Measurements from ENCODE around the gene TDP1.

- TF ChIP-seq ZNF274 (IDR thresholded peaks at IDR 0.05; ENCODE audit: low read depth, low read length) (no peak), SUZ12 (IDR thresholded peaks at IDR 0.05; ENCODE audit: extremely low read depth, insufficient read depth, insufficient read length) (no peak), YY1 (IDR thresholded peaks at IDR 0.05; ENCODE audit: insufficient read depth, insufficient read length) (no peak)
These were observed 46.8 kb upstream of the TDP1 start for GRCh38 chr14:89908712-89909450.
